Stomach (tissue), 9 donors: ENCODE measurements around the gene IGSF21. TPM values are rescaled to one million over a fixed set of nuclear protein-coding genes. Genes with fewer than 3 reads are reported as not detected.

Experiments
- DNase-seq, 2 donors: peaks; one replicate each; pipeline versions ENCODE4 v3.0.0 to v3.0.0-alpha.2; 2013 to 2019
- H3K27ac ChIP-seq, 5 donors: fragments of 200-600 bp in 4 of 5; sonication (generic) in 4 of 5; one replicate each; pipeline ENCODE4 v1.5.1; 2013 to 2019; ENCODE audit warnings: mild to moderate bottlenecking in 1 of 5, moderate library complexity in 1 of 5
- H3K27me3 ChIP-seq, 3 donors: fragments of 200-600 bp; sonication (generic); one replicate each; pipeline ENCODE4 v1.5.1; 2017 to 2019; ENCODE audit warnings: mixed run types in 1 of 3
- H3K36me3 ChIP-seq, 4 donors: fragments of 200-600 bp; sonication (generic); 1 replicate in 3 of 4; 2 replicates in 1 of 4; pipeline ENCODE4 v1.5.1; 2016 to 2019
- H3K4me1 ChIP-seq, 4 donors: fragments of 200-600 bp; sonication (generic); one replicate each; pipeline ENCODE4 v1.5.1; 2016 to 2019
- H3K4me3 ChIP-seq, 4 donors: fragments of 200-600 bp; sonication (generic) in 3 of 4; one replicate each; pipeline ENCODE4 v1.5.1; 2016 to 2019; ENCODE audit warnings: mild to moderate bottlenecking in 1 of 4
- H3K9me3 ChIP-seq, 4 donors: fragments of 200-600 bp; sonication (generic); one replicate each; pipeline ENCODE4 v1.5.1; 2016 to 2019
- EP300 ChIP-seq: sonication (generic); formaldehyde crosslinking; IDR thresholded peaks from one replicate; pipeline ENCODE4 v1.6.1; 2017; ENCODE audit warnings: antibody characterized with exemption
- POLR2A ChIP-seq, 4 donors: fragments of 450-650 bp; IDR thresholded peaks; one replicate each; pipeline ENCODE4 v1.6.1; 2016; ENCODE audit warnings: antibody characterized with exemption in 4 of 4, control low read depth in 2 of 4, mild to moderate bottlenecking in 1 of 4, moderate library complexity in 1 of 4
- POLR2AphosphoS5 ChIP-seq, 3 donors: sonication (generic); formaldehyde crosslinking; IDR thresholded peaks; one replicate each; pipeline ENCODE4 v1.6.1; 2016; ENCODE audit warnings: antibody characterized with exemption in 3 of 3
- WGBS, 5 donors: extraction: QIAGEN DNeasy Blood & Tissue Kit in 3 of 5; methylation state at CpG; one replicate each; pipeline versions ENCODE4 v1.1.5 to v1.1.7; 2013 to 2018; 5-methylcytosine and 5-hydroxymethylcytosine counted together
- intact Hi-C: fragments of 100-400 bp; cut with DNase I; formaldehyde crosslinking; loops from one replicate; pipeline ENCODE4 v1.15.1; 2023; ENCODE audit warnings: low total_unique reads
- polyA plus RNA-seq, 3 donors: library from polyadenylated mRNA; stranded (reverse); fragments of 200-250 nt; gene quantifications; one replicate each; pipeline ENCODE4 v1.2.3, GENCODE V29; 2013
- total RNA-seq, 5 donors: library from RNA; depleted of rRNA; stranded (reverse); fragments of >200 nt; gene quantifications; one replicate each; pipeline versions ENCODE4 v1.1.0 to v1.2.3, GENCODE V29; 2014 to 2016
- TF ChIP-seq, protein P1 (sequence below), 7 experiments: fragments of 450-650 bp in 4 of 7; fragments of 200-600 bp in 3 of 7; sonication (generic) in 3 of 7; IDR thresholded peaks; one replicate each; pipeline ENCODE4 v1.5.1; 2016 to 2019; ENCODE audit warnings: antibody characterized with exemption in 7 of 7, control low read depth in 2 of 7, mild to moderate bottlenecking in 1 of 7
- donor health status: healthy with polysubstance abuse.
- donor health status: Bipolar disorder and iron deficiency.
- donor health status: healthy.

Gene IGSF21
- total and polyA plus RNA-seq, 8 donors = 0.25 to 2.0 (median 1.1) TPM; not detected in 3

DNA sequence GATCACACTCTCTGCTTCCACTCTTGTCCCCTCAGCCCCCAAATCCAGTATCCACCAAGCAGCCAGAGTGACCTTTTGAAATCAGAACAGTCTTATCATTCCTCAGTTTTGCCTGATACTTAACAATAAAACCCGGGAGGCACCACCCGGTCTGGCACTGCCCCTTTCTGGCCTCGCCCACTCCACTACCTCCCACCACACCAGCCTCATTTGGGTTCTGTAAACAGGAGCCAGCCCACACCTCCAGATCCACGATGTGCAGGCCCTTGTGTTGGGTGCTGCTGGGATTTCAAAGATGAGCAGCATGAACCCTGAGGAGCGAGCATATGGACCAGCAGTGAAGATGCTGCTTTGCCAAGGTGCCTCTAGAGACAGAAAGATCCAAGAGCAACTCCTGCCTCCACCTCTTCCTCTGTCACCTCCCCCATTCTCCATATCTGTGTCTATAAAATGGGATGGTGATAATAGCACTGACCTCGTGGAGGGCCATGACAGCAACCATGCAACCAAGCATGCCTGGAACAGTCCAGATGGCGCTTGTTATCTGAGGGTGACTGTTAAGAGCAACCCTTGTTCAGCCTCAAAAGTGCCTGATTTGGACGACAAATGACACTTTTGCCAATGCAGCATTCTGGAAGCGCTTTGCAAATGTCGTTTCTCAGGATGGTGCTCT, 136.0 kb downstream of the IGSF21 start:
- TF ChIP-seq POLR2AphosphoS5 (IDR thresholded peaks at IDR 0.05) (no peak), POLR2A (IDR thresholded peaks at IDR 0.05) (no peak), EP300 (no peak)
- TF ChIP-seq, protein P1, sequence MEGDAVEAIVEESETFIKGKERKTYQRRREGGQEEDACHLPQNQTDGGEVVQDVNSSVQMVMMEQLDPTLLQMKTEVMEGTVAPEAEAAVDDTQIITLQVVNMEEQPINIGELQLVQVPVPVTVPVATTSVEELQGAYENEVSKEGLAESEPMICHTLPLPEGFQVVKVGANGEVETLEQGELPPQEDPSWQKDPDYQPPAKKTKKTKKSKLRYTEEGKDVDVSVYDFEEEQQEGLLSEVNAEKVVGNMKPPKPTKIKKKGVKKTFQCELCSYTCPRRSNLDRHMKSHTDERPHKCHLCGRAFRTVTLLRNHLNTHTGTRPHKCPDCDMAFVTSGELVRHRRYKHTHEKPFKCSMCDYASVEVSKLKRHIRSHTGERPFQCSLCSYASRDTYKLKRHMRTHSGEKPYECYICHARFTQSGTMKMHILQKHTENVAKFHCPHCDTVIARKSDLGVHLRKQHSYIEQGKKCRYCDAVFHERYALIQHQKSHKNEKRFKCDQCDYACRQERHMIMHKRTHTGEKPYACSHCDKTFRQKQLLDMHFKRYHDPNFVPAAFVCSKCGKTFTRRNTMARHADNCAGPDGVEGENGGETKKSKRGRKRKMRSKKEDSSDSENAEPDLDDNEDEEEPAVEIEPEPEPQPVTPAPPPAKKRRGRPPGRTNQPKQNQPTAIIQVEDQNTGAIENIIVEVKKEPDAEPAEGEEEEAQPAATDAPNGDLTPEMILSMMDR (IDR thresholded peaks at IDR 0.05) = no peak
- no peaks in the 10 kb centered on the region for H3K4me1 ChIP-seq
- no peak overlapping the region for H3K4me3 ChIP-seq
- DNase-seq = no peak
- intact Hi-C loops = no loop called here
- H3K9me3 ChIP-seq = no peaks in the 10 kb centered on the region
- no peak overlapping the region for H3K27ac ChIP-seq
- H3K27me3 ChIP-seq = peaks cover 0 to 48% (median 7%) of the 10 kb centered on the region in 3 donors
- 47 to 63% (median 54%) methylated on average over 10 of the region's 10 CpGs for WGBS, 5 donors
- H3K36me3 ChIP-seq = no peaks in the 10 kb centered on the region

DNA sequence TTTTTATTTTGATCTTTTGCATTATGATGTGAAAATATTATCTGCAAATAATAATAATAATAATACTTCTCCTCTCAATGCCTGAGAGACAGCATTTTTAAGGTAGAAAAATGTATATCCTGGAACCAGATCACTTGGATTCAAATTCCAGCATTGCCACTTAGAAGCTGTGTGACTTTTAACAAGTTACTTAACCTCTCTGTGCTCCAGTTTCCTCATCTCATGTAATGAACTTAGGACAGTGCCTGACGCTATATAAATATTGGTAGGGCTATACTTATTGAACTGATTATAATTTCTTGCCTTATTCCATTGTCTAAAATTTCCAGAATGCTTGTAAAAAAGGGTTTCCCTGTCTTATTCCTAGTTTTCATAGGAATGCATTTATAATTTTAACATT, 137.2 kb downstream of the IGSF21 start:
- Histone ChIP-seq H3K9me3 (no peaks in the 10 kb centered on the region), H3K4me1 (no peaks in the 10 kb centered on the region), H3K4me3 (no peak overlapping the region), H3K27ac (no peak overlapping the region), H3K27me3 (peaks cover 0 to 48% (median 7%) of the 10 kb centered on the region in 3 donors), H3K36me3 (no peaks in the 10 kb centered on the region)
- intact Hi-C loops = no loop called here
- no peak for DNase-seq
- 56 to 85% (median 67%) methylated on average over 1 of the region's 1 CpG for WGBS, 5 donors
- TF ChIP-seq EP300 (no peak), POLR2A (IDR thresholded peaks at IDR 0.05) (no peak)
- TF ChIP-seq, protein P1 (IDR thresholded peaks at IDR 0.05) = no peak

DNA sequence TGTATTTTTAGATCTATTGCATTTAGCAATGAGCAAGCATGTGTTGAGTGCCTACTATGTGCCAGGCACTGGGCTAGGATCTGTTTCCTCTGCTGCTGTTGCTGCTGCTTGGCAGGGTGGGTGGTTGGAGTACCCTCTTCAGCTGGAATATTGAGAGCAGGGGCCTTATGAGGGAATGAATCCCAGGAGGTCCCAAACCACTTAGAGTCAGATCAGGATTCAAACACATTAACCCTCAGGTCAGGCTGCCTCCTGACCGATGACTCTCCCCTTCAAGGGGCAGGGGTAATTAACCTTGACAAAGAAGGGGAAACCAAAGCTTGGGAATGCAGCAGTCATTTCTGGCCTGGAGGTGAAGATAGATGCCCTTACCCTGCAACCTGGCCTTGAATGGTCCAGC, 138.0 kb downstream of the IGSF21 start:
- TF ChIP-seq POLR2AphosphoS5 (IDR thresholded peaks at IDR 0.05) (no peak), POLR2A (IDR thresholded peaks at IDR 0.05) (no peak), EP300 (no peak)
- TF ChIP-seq, protein P1 (IDR thresholded peaks at IDR 0.05) = no peak
- Histone ChIP-seq H3K4me3 (no peak overlapping the region), H3K4me1 (no peaks in the 10 kb centered on the region), H3K27ac (no peak overlapping the region), H3K9me3 (peaks cover 0 to under 1% (median 0%) of the 10 kb centered on the region in 4 donors), H3K36me3 (no peaks in the 10 kb centered on the region), H3K27me3 (peaks cover 0 to 40% (median 7%) of the 10 kb centered on the region in 3 donors)
- WGBS, 5 donors = 27 to 57% (median 35%) methylated on average over 1 of the region's 1 CpG
- intact Hi-C loops = no loop called here
- DNase-seq = no peak

DNA sequence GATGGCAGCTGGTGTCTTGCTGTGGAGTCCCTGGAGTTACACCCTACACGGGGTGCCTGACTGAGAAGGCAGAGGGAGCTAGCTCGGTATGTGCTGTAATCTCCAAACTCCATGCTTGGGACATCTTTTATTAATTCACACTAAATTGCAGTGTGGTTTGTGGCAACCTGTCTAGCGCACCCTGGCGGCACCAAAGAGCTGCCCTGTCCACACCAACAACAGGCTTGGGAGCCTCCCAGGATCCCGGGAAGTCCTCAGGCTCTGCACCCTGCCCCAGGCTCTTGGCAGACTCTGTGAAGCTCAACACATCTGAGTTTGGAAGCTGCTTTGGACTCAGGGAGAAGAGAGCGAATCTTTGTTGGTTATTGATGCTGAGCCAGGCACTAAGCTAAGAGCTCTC, 138.9 kb downstream of the IGSF21 start:
- Histone ChIP-seq H3K4me3 (no peak overlapping the region), H3K36me3 (no peaks in the 10 kb centered on the region), H3K9me3 (peaks cover 0 to 9% (median 8%) of the 10 kb centered on the region in 4 donors), H3K27ac (no peak overlapping the region), H3K4me1 (no peaks in the 10 kb centered on the region), H3K27me3 (peaks cover 0 to 31% (median 7%) of the 10 kb centered on the region in 3 donors)
- TF ChIP-seq POLR2AphosphoS5 (IDR thresholded peaks at IDR 0.05) (no peak), EP300 (no peak), POLR2A (IDR thresholded peaks at IDR 0.05) (no peak)
- TF ChIP-seq, protein P1 (IDR thresholded peaks at IDR 0.05) = no peak
- intact Hi-C loops = no loop called here
- DNase-seq = no peak
- 77 to 84% (median 79%) methylated on average over 6 of the region's 6 CpGs for WGBS, 5 donors
